ENCODE results near the gene DAZAP2. TPM values are rescaled to one million over a fixed set of nuclear protein-coding genes. Genes with fewer than 3 reads are reported as not detected.

DAZAP2 gene
- total and polyA plus RNA-seq, 9 of the 15 experiments (the other 6 are each of a cell fraction or from before 2014, with no cell fraction given) = 116 to 668 (median 227) TPM

- TF ChIP-seq PKNOX1 (IDR thresholded peaks at IDR 0.05) (no peak), NCOA6 (IDR thresholded peaks at IDR 0.05) (no peak), TAF1 (IDR thresholded peaks at IDR 0.05; ENCODE audit: control insufficient read depth, extremely low read depth, insufficient read depth, low read length, severe bottlenecking) (peak; percentile 62), ADNP (tag; IDR thresholded peaks at IDR 0.05) (no peak), MAZ (CRISPR knock-in tag; conservative IDR thresholded peaks at IDR 0.05 in 1 of 2, IDR thresholded peaks at IDR 0.05 in 1 of 2) (no peak; a peak in 1 of 4 replicates), E2F6 (IDR thresholded peaks at IDR 0.05; ENCODE audit: borderline replicate concordance in 1 of 2, extremely low read depth in 1 of 2, insufficient read depth in 1 of 2, insufficient read length in 1 of 2, low read depth in 1 of 2, low read length in 1 of 2, poor library complexity in 1 of 2, severe bottlenecking in 1 of 2) (peak; percentile 71 to 75)
Measured at GRCh38 chr12:51218607-51219161, 19.9 kb upstream of the DAZAP2 start (continued).

- BruUV-seq (replicated peaks) = no TSS peak
- POLR2A ChIA-PET = interaction anchor here (1.2 to 2.2 kb wide), 6 partner anchors 9 to 43 kb away, joined by 3 to 15 read pairs (median 5); partner anchors contain the start of gene DAZAP2
- no peak for TF ChIP-seq ZNF140 (CRISPR knock-in tag; IDR thresholded peaks at IDR 0.05)
- TF ChIP-seq ZNF311 (CRISPR knock-in tag; IDR thresholded peaks at IDR 0.05) = no peak
- TF ChIP-seq STAT5A (IDR thresholded peaks at IDR 0.05; ENCODE audit: borderline replicate concordance, low read length) = no peak
- no peak for TF ChIP-seq RFX7 (CRISPR knock-in tag; IDR thresholded peaks at IDR 0.05)
- TF ChIP-seq CSDE1 (IDR thresholded peaks at IDR 0.05) = no peak
- no peak for TF ChIP-seq MTA3 (IDR thresholded peaks at IDR 0.05; ENCODE audit: borderline replicate concordance)
- TF ChIP-seq LEF1 (IDR thresholded peaks at IDR 0.05) = peak; percentile 64; the same call in 1 of the 2 replicates
- no peak for TF ChIP-seq EGR1 (conservative IDR thresholded peaks at IDR 0.05)
- no peak for TF ChIP-seq VEZF1 (CRISPR knock-in tag; IDR thresholded peaks at IDR 0.05)
Measured at GRCh38 chr12:51219322-51219721, 19.3 kb upstream of the DAZAP2 start.

More at GRCh38 chr12:51219322-51219721, 19.3 kb upstream of the DAZAP2 start:
- in situ Hi-C loops (cut with MboI) = no loop called here
- peak overlapping the region; percentile 71 for H3K4me3 ChIP-seq
- no peaks in the 10 kb centered on the region for H3K36me3 ChIP-seq (ENCODE audit: control insufficient read depth, insufficient read depth, low read length)
- H3K9ac ChIP-seq (ENCODE audit: insufficient read depth in 1 of 2, low read depth in 2 of 2, low read length in 2 of 2) = peak overlapping the region; percentile 50 to 91; a peak in 2 of 4 replicates
- CTCF ChIA-PET (ENCODE audit: low intra/inter-chr PET ratio) = no interaction called here
- whole genome bisulfite sequencing (ENCODE audit: insufficient coverage, low coverage, missing lambda C conversion rate) = 12% methylated on average over 5 of the region's 5 CpGs
- peak overlapping the region; percentile 91 for H3K4me2 ChIP-seq (ENCODE audit: insufficient read depth, low read length)
- peaks cover 21 to 22% of the 10 kb centered on the region in 2 experiments; a peak in 4 of 5 replicates for H3K4me1 ChIP-seq (replicated peaks in 1 of 2; ENCODE audit: control insufficient read depth in 2 of 2, insufficient read depth in 2 of 2, low read length in 2 of 2)
- no peaks in the 10 kb centered on the region for H3K27me3 ChIP-seq (ENCODE audit: control insufficient read depth in 2 of 2, insufficient read depth in 2 of 2, low read length in 2 of 2)
- no peaks in the 10 kb centered on the region for H4K20me1 ChIP-seq (replicated peaks; ENCODE audit: control insufficient read depth, insufficient read depth, low read length)
- H3K79me2 ChIP-seq (ENCODE audit: control insufficient read depth, insufficient read depth, low read length) = peaks cover 22% of the 10 kb centered on the region
- intact Hi-C loops (cut with micrococcal nuclease) = loop anchor here (2.0 kb wide), 1 partner anchor 19 kb away; the partner anchor contains the start of gene DAZAP2
- H3K27ac ChIP-seq (ENCODE audit: extremely low read depth, low read depth, low read length) = peak overlapping the region; percentile 90
- peak overlapping the region; percentile 85 for H2AFZ ChIP-seq (ENCODE audit: low read depth, low read length)
- no peak; the same call in 2 of the 3 replicates for ATAC-seq
- H3K9me1 ChIP-seq (ENCODE audit: control insufficient read depth, insufficient read depth, low read length) = no peaks in the 10 kb centered on the region
- DNase-seq (ENCODE audit: extremely low read depth in 1 of 4, low spot score in 3 of 4) = peak in 1 of 4 experiments; percentile 30
- no peak for FAIRE-seq
- H3K9me3 ChIP-seq (replicated peaks; ENCODE audit: control insufficient read depth, insufficient read depth, low read depth, low read length) = no peaks in the 10 kb centered on the region

Data from K562 (cell line).